Activated effector memory CD4-positive, alpha-beta T cell treated with anti-CD3 and anti-CD28 coated beads, Interleukin-2, amount 50 U/mL, for 16 hours (primary cell): ENCODE measurements around the gene ZNF471.

ENCODE experiments used
- DNase-seq: peaks from one replicate; pipeline ENCODE4 v3.0.0-alpha.2; 2020

Gene ZNF471

GRCh38 chr19:56507446-56508289, at the start of gene ZNF471:
ZNF471 (plus strand) TSS chr19:56507855; CDS start chr19:56511572, 3,717 bp downstream.
- peak; percentile 89 for DNase-seq

- no peak for DNase-seq
These were observed 33.3 kb upstream of the ZNF471 start for GRCh38 chr19:56474308-56474707.

- DNase-seq, result no peak
These were observed 31.6 kb upstream of the ZNF471 start for GRCh38 chr19:56476093-56476492.

GRCh38 chr19:56476651-56477428, 30.8 kb upstream of the ZNF471 start, which contains the start of gene ZNF667:
ZNF667 (minus strand) TSS chr19:56477345; CDS start chr19:56462370, 14,975 bp downstream.
- no peak for DNase-seq

- DNase-seq, result peak; percentile 66
These were observed 30.0 kb upstream of the ZNF471 start for GRCh38 chr19:56477429-56478338.

- no peak for DNase-seq
These were observed 16.3 kb upstream of the ZNF471 start for GRCh38 chr19:56491399-56491798.

- no peak for DNase-seq
These were observed 3.1 kb upstream of the ZNF471 start for GRCh38 chr19:56504581-56504980.

GRCh38 chr19:56508290-56508778, 679 bp downstream of the ZNF471 start:
- DNase-seq, result no peak

- DNase-seq, result no peak
These were observed 17.7 kb downstream of the ZNF471 start for GRCh38 chr19:56525214-56525860.

GRCh38 chr19:56537442-56537841, 29.8 kb downstream of the ZNF471 start:
- DNase-seq, result no peak

- peak; percentile 97 for DNase-seq
These were observed 30.7 kb downstream of the ZNF471 start for GRCh38 chr19:56538254-56538760.

GRCh38 chr19:56538761-56539263, 31.2 kb downstream of the ZNF471 start, which contains the start of gene ZFP28:
ZFP28 (plus strand) TSS chr19:56538948; CDS start chr19:56539019, 71 bp downstream.
- peak; percentile 91 for DNase-seq

GRCh38 chr19:56543776-56544175, 36.1 kb downstream of the ZNF471 start:
- DNase-seq, result no peak

GRCh38 chr19:56547535-56547934, 39.9 kb downstream of the ZNF471 start:
- no peak for DNase-seq

GRCh38 chr19:56554272-56554869, 46.7 kb downstream of the ZNF471 start:
- DNase-seq, result no peak

- no peak for DNase-seq
These were observed 55.1 kb downstream of the ZNF471 start for GRCh38 chr19:56562766-56563165.

GRCh38 chr19:56566904-56567273, 59.2 kb downstream of the ZNF471 start:
- DNase-seq, result peak; percentile 74

- peak; percentile 96 for DNase-seq
These were observed 59.8 kb downstream of the ZNF471 start, which contains the start of gene ZNF470 for GRCh38 chr19:56567274-56568120. ZNF470 (plus strand) TSS chr19:56567468; CDS start chr19:56570312, 2,844 bp downstream.

GRCh38 chr19:56572589-56572988, 64.9 kb downstream of the ZNF471 start:
- DNase-seq, result no peak

GRCh38 chr19:56573914-56574313, 66.3 kb downstream of the ZNF471 start:
- no peak for DNase-seq
